Lung (tissue), 12 donors: Measurements from ENCODE around the gene LHFPL3. TPM values are rescaled to one million over a fixed set of nuclear protein-coding genes. Genes with fewer than 3 reads are reported as not detected.

ENCODE experiments used
- ATAC-seq: fragments of 200-7000 bp; cut with Tn5 transposase; one replicate; pipeline ENCODE4 v1.9.1; 2020; ENCODE audit warnings: moderate number of reproducible peaks; ENCODE audit not compliant: insufficient read depth, low FRiP score
- DNase-seq, 3 donors: peaks; one replicate each; pipeline ENCODE4 v3.0.0-alpha.2; 2013 to 2017
- H3K27ac ChIP-seq, 2 donors: one replicate each; pipeline ENCODE4 v1.5.1; 2013; ENCODE audit warnings: mild to moderate bottlenecking in 2 of 2, moderate library complexity in 2 of 2, control low read depth in 1 of 2, inconsistent platforms in 1 of 2, low read depth in 1 of 2, low read length in 1 of 2
- H3K27me3 ChIP-seq, 3 donors: one replicate each; pipeline ENCODE4 v1.5.1; 2013; ENCODE audit warnings: low read length in 2 of 3; ENCODE audit not compliant: control insufficient read depth in 3 of 3, insufficient read depth in 3 of 3
- H3K36me3 ChIP-seq, 4 donors: one replicate each; pipeline ENCODE4 v1.5.1; 2013; ENCODE audit warnings: low read length in 4 of 4, mild to moderate bottlenecking in 1 of 4, moderate library complexity in 1 of 4; ENCODE audit not compliant: control insufficient read depth in 4 of 4, insufficient read depth in 4 of 4
- H3K4me1 ChIP-seq, 5 donors: one replicate each; pipeline ENCODE4 v1.5.1; 2013; ENCODE audit warnings: low read length in 5 of 5, mild to moderate bottlenecking in 2 of 5, moderate library complexity in 1 of 5; ENCODE audit not compliant: control insufficient read depth in 5 of 5, insufficient read depth in 5 of 5
- H3K4me3 ChIP-seq: one replicate; pipeline ENCODE4 v1.5.1; 2013; ENCODE audit warnings: mild to moderate bottlenecking, control low read depth, moderate library complexity
- H3K9ac ChIP-seq, 2 donors: one replicate each; pipeline ENCODE4 v1.5.1; 2013; ENCODE audit warnings: low read length in 2 of 2, control low read depth in 1 of 2; ENCODE audit not compliant: insufficient read depth in 1 of 2
- H3K9me3 ChIP-seq, 4 donors: one replicate each; pipeline ENCODE4 v1.5.1; 2013; ENCODE audit warnings: low read length in 3 of 4, mild to moderate bottlenecking in 1 of 4, moderate library complexity in 1 of 4; ENCODE audit not compliant: control insufficient read depth in 4 of 4, insufficient read depth in 3 of 4
- WGBS, 2 donors: extraction: QIAGEN DNeasy Blood & Tissue Kit; methylation state at CpG; one replicate each; pipeline ENCODE4 v1.1.7; 2013; 5-methylcytosine and 5-hydroxymethylcytosine counted together
- polyA plus RNA-seq, 2 donors: library from polyadenylated mRNA; stranded (reverse); fragments of 200-250 nt; gene quantifications; one replicate each; pipeline ENCODE4 v1.2.1, GENCODE V29; 2013
- total RNA-seq, 2 donors: library from RNA; depleted of rRNA in 1 of 2; stranded (reverse); fragments of >200 nt in 1 of 2; gene quantifications; one replicate each; pipeline ENCODE4 v1.2.1, GENCODE V29; 2014 to 2021
- TF ChIP-seq, protein P1 (sequence below): IDR thresholded peaks from 2 replicates; pipeline ENCODE4 v1.5.1; 2012; ENCODE audit warnings: mild to moderate bottlenecking; ENCODE audit errors: control extremely low read depth, extremely low read depth
- donor health status: control.
- donor health status: control.
- donor health status: Bipolar disorder and iron deficiency.
- donor health status: healthy.
- donor health status: DM: yes; HTN: yes; CAD: no.

LHFPL3 gene
- total and polyA plus RNA-seq, 4 donors = not detected

- Histone ChIP-seq H3K27me3 (no peaks in the 10 kb centered on the region), H3K4me3 (no peak overlapping the region), H3K9ac (no peak overlapping the region), H3K4me1 (no peaks in the 10 kb centered on the region), H3K27ac (no peak overlapping the region), H3K9me3 (peaks cover 0 to 5% (median 0%) of the 10 kb centered on the region in 4 donors), H3K36me3 (no peaks in the 10 kb centered on the region)
- no peak for DNase-seq
- TF ChIP-seq, protein P1, sequence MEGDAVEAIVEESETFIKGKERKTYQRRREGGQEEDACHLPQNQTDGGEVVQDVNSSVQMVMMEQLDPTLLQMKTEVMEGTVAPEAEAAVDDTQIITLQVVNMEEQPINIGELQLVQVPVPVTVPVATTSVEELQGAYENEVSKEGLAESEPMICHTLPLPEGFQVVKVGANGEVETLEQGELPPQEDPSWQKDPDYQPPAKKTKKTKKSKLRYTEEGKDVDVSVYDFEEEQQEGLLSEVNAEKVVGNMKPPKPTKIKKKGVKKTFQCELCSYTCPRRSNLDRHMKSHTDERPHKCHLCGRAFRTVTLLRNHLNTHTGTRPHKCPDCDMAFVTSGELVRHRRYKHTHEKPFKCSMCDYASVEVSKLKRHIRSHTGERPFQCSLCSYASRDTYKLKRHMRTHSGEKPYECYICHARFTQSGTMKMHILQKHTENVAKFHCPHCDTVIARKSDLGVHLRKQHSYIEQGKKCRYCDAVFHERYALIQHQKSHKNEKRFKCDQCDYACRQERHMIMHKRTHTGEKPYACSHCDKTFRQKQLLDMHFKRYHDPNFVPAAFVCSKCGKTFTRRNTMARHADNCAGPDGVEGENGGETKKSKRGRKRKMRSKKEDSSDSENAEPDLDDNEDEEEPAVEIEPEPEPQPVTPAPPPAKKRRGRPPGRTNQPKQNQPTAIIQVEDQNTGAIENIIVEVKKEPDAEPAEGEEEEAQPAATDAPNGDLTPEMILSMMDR = no peak
- ATAC-seq = no peak
- 70 to 80% methylated on average over 5 of the region's 5 CpGs for WGBS, 2 donors
Measured at GRCh38 chr7:104603957-104604356, 275.6 kb downstream of the LHFPL3 start.

GRCh38 chr7:104604706-104605105 lies 276.3 kb downstream of the LHFPL3 start:
- H3K36me3 ChIP-seq = no peaks in the 10 kb centered on the region
- no peaks in the 10 kb centered on the region for H3K27me3 ChIP-seq
- H3K27ac ChIP-seq = no peak overlapping the region
- DNase-seq (no peak), ATAC-seq (no peak)
- H3K9me3 ChIP-seq = peaks cover 0 to 5% (median 0%) of the 10 kb centered on the region in 4 donors
- WGBS, 2 donors = 67 to 71% methylated on average over 1 of the region's 1 CpG
- TF ChIP-seq, protein P1 = no peak
- H3K4me3 ChIP-seq = no peak overlapping the region
- H3K9ac ChIP-seq = no peak overlapping the region
- H3K4me1 ChIP-seq = no peaks in the 10 kb centered on the region

DNA sequence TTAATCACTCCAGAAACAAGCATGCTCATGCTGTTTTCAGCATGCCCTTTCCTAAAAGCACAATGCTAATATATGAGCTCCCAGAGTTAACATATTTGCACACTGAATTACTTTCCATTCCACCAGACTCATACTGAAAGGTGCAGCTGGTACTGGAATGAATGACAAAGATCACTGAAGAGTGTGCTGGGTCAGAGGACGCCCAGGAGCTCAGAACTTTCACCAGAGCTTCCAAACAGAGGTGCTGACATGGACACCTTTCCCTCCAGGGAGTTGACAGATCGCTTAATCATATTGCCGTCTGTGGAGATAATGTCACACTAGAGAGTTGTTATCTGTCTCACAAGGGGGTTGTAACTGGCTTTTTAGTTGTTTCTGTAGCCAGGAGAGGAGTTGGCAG lies 292.9 kb downstream of the LHFPL3 start:
- no peak overlapping the region for H3K27ac ChIP-seq

GRCh38 chr7:104625956-104626355 lies 297.6 kb downstream of the LHFPL3 start:
- TF ChIP-seq, protein P1 = no peak
- Histone ChIP-seq H3K36me3 (no peaks in the 10 kb centered on the region), H3K4me1 (no peaks in the 10 kb centered on the region), H3K4me3 (no peak overlapping the region), H3K27ac (no peak overlapping the region), H3K9ac (no peak overlapping the region), H3K27me3 (no peaks in the 10 kb centered on the region), H3K9me3 (no peaks in the 10 kb centered on the region)
- DNase-seq = no peak
- ATAC-seq = no peak

More for the DNA sequence above, 292.9 kb downstream of the LHFPL3 start:
- TF ChIP-seq, protein P1 = no peak
- no peak overlapping the region for H3K9ac ChIP-seq
- H3K27me3 ChIP-seq = no peaks in the 10 kb centered on the region
- ATAC-seq (no peak), DNase-seq (no peak)
- no peaks in the 10 kb centered on the region for H3K4me1 ChIP-seq
- H3K4me3 ChIP-seq = no peak overlapping the region
- no peaks in the 10 kb centered on the region for H3K9me3 ChIP-seq
- H3K36me3 ChIP-seq = no peaks in the 10 kb centered on the region
- 49 to 51% methylated on average over 3 of the region's 3 CpGs for WGBS, 2 donors
